ENCODE data around the gene SRGAP3.

The SRGAP3 gene

GRCh38 chr3:8985876-8986275, 263.6 kb downstream of the SRGAP3 start:
- no peak for DNase-seq (ENCODE audit: low read depth)

- no peak for DNase-seq (ENCODE audit: low read depth)
These were observed 264.0 kb downstream of the SRGAP3 start for GRCh38 chr3:8985411-8985831.

GRCh38 chr3:8984526-8984925, 264.9 kb downstream of the SRGAP3 start:
- no peak for DNase-seq (ENCODE audit: low read depth)

- no peak for DNase-seq (ENCODE audit: low read depth)
These were observed 265.4 kb downstream of the SRGAP3 start for GRCh38 chr3:8984081-8984480.

- no peak for DNase-seq (ENCODE audit: low read depth)
These were observed 265.9 kb downstream of the SRGAP3 start for GRCh38 chr3:8983591-8983990.

- DNase-seq (ENCODE audit: low read depth) = no peak
These were observed 266.4 kb downstream of the SRGAP3 start for GRCh38 chr3:8983026-8983425.

GRCh38 chr3:8982509-8982908, 266.9 kb downstream of the SRGAP3 start:
- DNase-seq (ENCODE audit: low read depth) = no peak

GRCh38 chr3:8981700-8982099, 267.7 kb downstream of the SRGAP3 start:
- no peak for DNase-seq (ENCODE audit: low read depth)

GRCh38 chr3:8981296-8981695, 268.1 kb downstream of the SRGAP3 start:
- DNase-seq (ENCODE audit: low read depth) = no peak

GRCh38 chr3:8980756-8981257, 268.6 kb downstream of the SRGAP3 start:
- DNase-seq (ENCODE audit: low read depth) = no peak

GRCh38 chr3:8979262-8979661, 270.2 kb downstream of the SRGAP3 start:
- DNase-seq (ENCODE audit: low read depth) = no peak

- no peak for DNase-seq (ENCODE audit: low read depth)
These were observed 270.9 kb downstream of the SRGAP3 start for GRCh38 chr3:8978551-8978950.

GRCh38 chr3:8976540-8977182, 272.8 kb downstream of the SRGAP3 start:
- no peak for DNase-seq (ENCODE audit: low read depth)

- DNase-seq (ENCODE audit: low read depth) = no peak
These were observed 274.1 kb downstream of the SRGAP3 start for GRCh38 chr3:8975081-8976020.

GRCh38 chr3:8974458-8974857, 275.0 kb downstream of the SRGAP3 start:
- no peak for DNase-seq (ENCODE audit: low read depth)

- no peak for DNase-seq (ENCODE audit: low read depth)
These were observed 276.8 kb downstream of the SRGAP3 start for GRCh38 chr3:8972639-8973038.

GRCh38 chr3:8970971-8971589, 278.4 kb downstream of the SRGAP3 start:
- DNase-seq (ENCODE audit: low read depth) = no peak

- DNase-seq (ENCODE audit: low read depth) = no peak
These were observed 280.2 kb downstream of the SRGAP3 start for GRCh38 chr3:8969241-8969640.

GRCh38 chr3:8968375-8968882, 281.0 kb downstream of the SRGAP3 start:
- no peak for DNase-seq (ENCODE audit: low read depth)

- DNase-seq (ENCODE audit: low read depth) = no peak
These were observed 281.9 kb downstream of the SRGAP3 start for GRCh38 chr3:8967553-8967952.

- DNase-seq (ENCODE audit: low read depth) = no peak
These were observed 282.6 kb downstream of the SRGAP3 start for GRCh38 chr3:8966820-8967348.

GRCh38 chr3:8966150-8966819, 283.2 kb downstream of the SRGAP3 start:
- no peak for DNase-seq (ENCODE audit: low read depth)

Measured in non-pigmented ciliary epithelial cell (primary cell).